Osteoblast (primary cell): Measurements from ENCODE around the gene CAPN5. TPM values are rescaled to one million over a fixed set of nuclear protein-coding genes. Genes with fewer than 3 reads are reported as not detected.
A peak's percentile ranks its signal among the peaks of the same experiment; 100 is the strongest.

Experiments used
- DNase-seq: peaks from one replicate; pipeline ENCODE4 v3.0.0; 2011; ENCODE audit warnings: low spot score, mixed read lengths; ENCODE audit not compliant: insufficient read length; ENCODE audit errors: missing footprints
- H2AFZ ChIP-seq: 2 replicates; pipeline ENCODE4 v1.6.0; 2011; ENCODE audit warnings: mild to moderate bottlenecking, low read length
- H3K27ac ChIP-seq: 2 replicates; pipeline ENCODE4 v1.5.1; 2011; ENCODE audit warnings: mild to moderate bottlenecking, low read depth, low read length, moderate library complexity
- H3K27me3 ChIP-seq: 2 replicates; pipeline ENCODE4 v1.6.0; 2012; ENCODE audit warnings: mild to moderate bottlenecking, control low read depth, inconsistent platforms, low read length, moderate library complexity; ENCODE audit not compliant: insufficient read depth
- H3K36me3 ChIP-seq: 2 replicates; pipeline ENCODE4 v1.5.1; 2011; ENCODE audit warnings: mild to moderate bottlenecking, low read length, control low read depth, moderate library complexity; ENCODE audit not compliant: insufficient read depth
- H3K4me1 ChIP-seq: 2 replicates; pipeline ENCODE4 v1.5.1; 2011; ENCODE audit warnings: mild to moderate bottlenecking, low read length, control low read depth, moderate library complexity; ENCODE audit not compliant: insufficient read depth
- H3K4me2 ChIP-seq: 2 replicates; pipeline ENCODE4 v1.6.0; 2011; ENCODE audit warnings: mild to moderate bottlenecking, low read length; ENCODE audit not compliant: insufficient read depth
- H3K4me3 ChIP-seq: fragments of 200-600 bp; sonication (generic); 3 replicates; pipeline ENCODE4 v1.5.1; 2012; ENCODE audit warnings: mild to moderate bottlenecking, low read length, inconsistent platforms; ENCODE audit not compliant: insufficient read depth
- H3K79me2 ChIP-seq: 2 replicates; pipeline ENCODE4 v1.6.0; 2012; ENCODE audit warnings: mild to moderate bottlenecking, low read length, control low read depth, inconsistent platforms; ENCODE audit not compliant: insufficient read depth
- H3K9me3 ChIP-seq: 2 replicates; pipeline ENCODE4 v1.5.1; 2011; ENCODE audit warnings: low read depth, low read length, control low read depth
- H4K20me1 ChIP-seq: 2 replicates; pipeline ENCODE4 v1.6.0; 2012; ENCODE audit warnings: mild to moderate bottlenecking, low read length, control low read depth; ENCODE audit not compliant: insufficient read depth
- CTCF ChIP-seq: IDR thresholded peaks from 2 replicates; pipeline ENCODE4 v1.5.1; 2011; ENCODE audit warnings: mild to moderate bottlenecking, low read depth, low read length, moderate library complexity; ENCODE audit errors: extremely low read depth
- total RNA-seq: library from RNA; depleted of rRNA; stranded (reverse); fragments of >200 nt; gene quantifications from 2 replicates; pipeline ENCODE4 v1.2.3, GENCODE V29; 2012

Gene CAPN5
- total RNA-seq, 1 donor = 6.5 TPM

DNA sequence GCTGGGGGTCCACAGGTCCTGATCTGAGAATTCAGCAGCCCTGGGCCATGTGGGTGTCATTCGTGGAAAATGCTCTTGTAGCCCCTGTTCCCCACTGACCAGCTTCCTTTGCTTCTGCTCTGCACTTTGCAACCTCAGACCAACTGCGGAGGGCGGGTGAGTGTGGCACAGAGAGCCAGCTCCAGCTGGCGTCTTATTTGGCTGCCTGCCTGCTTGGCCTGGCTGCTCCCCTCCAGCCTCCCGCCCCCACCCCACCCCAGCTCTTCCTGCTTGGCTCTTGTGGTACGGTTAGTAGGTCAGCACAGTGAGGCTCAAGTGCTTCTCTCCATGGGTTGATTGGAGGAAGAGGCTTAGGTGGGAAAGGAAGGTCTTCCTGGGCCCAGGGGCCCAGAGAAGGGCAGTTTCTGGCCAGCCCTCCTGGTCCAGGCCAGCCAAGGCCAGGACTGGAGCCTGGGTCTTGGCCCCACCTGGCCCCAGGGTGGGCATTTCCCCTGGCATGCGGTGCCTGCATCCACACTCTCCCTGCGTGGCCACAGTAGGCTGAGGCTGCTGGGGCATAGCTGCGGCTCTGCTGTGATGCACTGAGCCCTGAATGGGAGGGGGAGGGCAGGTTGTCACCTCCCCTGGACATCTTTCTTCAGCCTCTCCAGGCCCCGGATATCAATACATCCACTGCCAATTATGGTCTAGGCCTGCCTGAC lies 87.8 kb downstream of the CAPN5 start:
- H4K20me1 ChIP-seq = no peaks in the 10 kb centered on the region
- H3K9me3 ChIP-seq = no peaks in the 10 kb centered on the region
- no peak overlapping the region for H3K4me2 ChIP-seq
- no peak overlapping the region for H3K4me3 ChIP-seq
- H3K27ac ChIP-seq = no peak overlapping the region
- H3K36me3 ChIP-seq = no peaks in the 10 kb centered on the region
- DNase-seq = peak; percentile 80
- H3K4me1 ChIP-seq = peaks cover 12% of the 10 kb centered on the region
- H2AFZ ChIP-seq = no peak overlapping the region
- H3K27me3 ChIP-seq = no peaks in the 10 kb centered on the region
- H3K79me2 ChIP-seq = no peaks in the 10 kb centered on the region
- no peak for TF ChIP-seq CTCF

DNA sequence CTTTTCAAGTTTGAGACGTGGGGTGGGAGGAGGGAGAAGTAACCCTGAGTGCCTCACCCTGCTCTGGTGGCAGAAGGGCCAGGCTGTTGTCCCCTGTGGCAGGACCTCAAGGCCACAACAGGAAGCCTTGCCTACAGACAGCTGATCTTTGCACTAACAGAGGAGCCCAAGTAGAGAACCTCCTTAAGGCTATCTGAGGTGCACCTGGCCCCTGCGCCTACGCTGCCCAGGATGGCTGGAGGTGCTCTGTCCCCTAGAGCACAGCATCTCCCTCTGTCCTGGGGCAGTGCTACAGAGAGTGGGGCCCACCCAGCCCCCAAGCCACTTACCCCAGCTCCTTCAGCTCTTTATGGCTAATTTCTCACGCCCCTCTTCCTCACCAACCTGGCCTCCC lies 88.3 kb downstream of the CAPN5 start:
- no peaks in the 10 kb centered on the region for H3K36me3 ChIP-seq
- H2AFZ ChIP-seq = no peak overlapping the region
- peaks cover 12% of the 10 kb centered on the region for H3K4me1 ChIP-seq
- no peak overlapping the region for H3K4me3 ChIP-seq
- no peaks in the 10 kb centered on the region for H4K20me1 ChIP-seq
- DNase-seq = no peak
- no peaks in the 10 kb centered on the region for H3K27me3 ChIP-seq
- no peaks in the 10 kb centered on the region for H3K9me3 ChIP-seq
- H3K27ac ChIP-seq = no peak overlapping the region
- no peak overlapping the region for H3K4me2 ChIP-seq
- no peaks in the 10 kb centered on the region for H3K79me2 ChIP-seq
- TF ChIP-seq CTCF = no peak

- Histone ChIP-seq H3K27ac (no peak overlapping the region), H3K4me3 (no peak overlapping the region), H3K27me3 (peaks cover 1% of the 10 kb centered on the region), H2AFZ (no peak overlapping the region), H3K79me2 (no peaks in the 10 kb centered on the region), H3K36me3 (no peaks in the 10 kb centered on the region), H4K20me1 (no peaks in the 10 kb centered on the region), H3K4me2 (no peak overlapping the region), H3K9me3 (no peaks in the 10 kb centered on the region), H3K4me1 (peaks cover 12% of the 10 kb centered on the region)
- no peak for DNase-seq
- no peak for TF ChIP-seq CTCF
Observed at GRCh38 chr11:77155556-77156130, 88.9 kb downstream of the CAPN5 start.

- no peak for TF ChIP-seq CTCF
- peaks cover 7% of the 10 kb centered on the region for H3K27me3 ChIP-seq
Observed at GRCh38 chr11:77156396-77157195, 89.8 kb downstream of the CAPN5 start.

More at GRCh38 chr11:77156396-77157195, 89.8 kb downstream of the CAPN5 start:
- H3K36me3 ChIP-seq = no peaks in the 10 kb centered on the region
- H3K4me1 ChIP-seq = peaks cover 12% of the 10 kb centered on the region
- no peaks in the 10 kb centered on the region for H3K9me3 ChIP-seq
- no peak overlapping the region for H3K27ac ChIP-seq
- no peak overlapping the region for H2AFZ ChIP-seq
- no peak for DNase-seq
- H3K4me2 ChIP-seq = no peak overlapping the region
- H4K20me1 ChIP-seq = no peaks in the 10 kb centered on the region
- H3K4me3 ChIP-seq = no peak overlapping the region
- H3K79me2 ChIP-seq = no peaks in the 10 kb centered on the region
